Keratinocyte (primary cell): ENCODE results near the gene ZMIZ1. TPM values are rescaled to one million over a fixed set of nuclear protein-coding genes. Genes with fewer than 3 reads are reported as not detected.

Source experiments
- DNase-seq: peaks from one replicate; pipeline ENCODE4 v3.0.0-alpha.2; 2011; ENCODE audit warnings: low read depth, missing footprints, low spot score
- FAIRE-seq: peaks from 2 replicates; lab custom pipeline; 2011; peaks lifted over from hg19 to GRCh38; lab: Jason Lieb, UNC
- H2AFZ ChIP-seq: 2 replicates; pipeline ENCODE4 v1.6.0; 2012; ENCODE audit warnings: low read length, control low read depth, inconsistent platforms; ENCODE audit not compliant: control insufficient read depth
- H3K27ac ChIP-seq: 2 replicates; pipeline ENCODE4 v1.5.1; 2011; ENCODE audit warnings: low read length; ENCODE audit not compliant: control insufficient read depth, insufficient read depth
- H3K27me3 ChIP-seq: 3 replicates; pipeline ENCODE4 v1.6.0; 2011; ENCODE audit warnings: low read length; ENCODE audit not compliant: control insufficient read depth, insufficient read depth; ENCODE audit errors: extremely low read depth
- H3K36me3 ChIP-seq, 2 experiments: 2 replicates in 1 of 2; 3 replicates in 1 of 2; pipeline ENCODE4 v1.5.1; 2011; ENCODE audit warnings: low read length in 2 of 2, mild to moderate bottlenecking in 1 of 2; ENCODE audit not compliant: control insufficient read depth in 2 of 2, insufficient read depth in 2 of 2; ENCODE audit errors: extremely low read depth in 1 of 2
- H3K4me1 ChIP-seq: 3 replicates; pipeline ENCODE4 v1.5.1; 2011; ENCODE audit warnings: low read length; ENCODE audit not compliant: control insufficient read depth, insufficient read depth; ENCODE audit errors: extremely low read depth
- H3K4me2 ChIP-seq: 3 replicates; pipeline ENCODE4 v1.6.0; 2011; ENCODE audit warnings: low read depth, low read length; ENCODE audit not compliant: control insufficient read depth, insufficient read depth; ENCODE audit errors: extremely low read depth
- H3K4me3 ChIP-seq, 3 experiments: fragments of 200-600 bp in 1 of 3; sonication (generic) in 1 of 3; 2 replicates in 2 of 3; 3 replicates in 1 of 3; pipeline ENCODE4 v1.5.1; 2011 to 2016; ENCODE audit warnings: low read length in 3 of 3, mild to moderate bottlenecking in 3 of 3, control low read depth in 2 of 3, inconsistent platforms in 1 of 3, low read depth in 1 of 3, mixed read lengths in 1 of 3, mixed run types in 1 of 3, moderate library complexity in 1 of 3; ENCODE audit not compliant: control insufficient read depth in 2 of 3, insufficient read depth in 2 of 3; ENCODE audit errors: extremely low read depth in 1 of 3
- H3K79me2 ChIP-seq: 2 replicates; pipeline ENCODE4 v1.6.0; 2012; ENCODE audit warnings: low read length; ENCODE audit not compliant: control insufficient read depth, insufficient read depth
- H3K9ac ChIP-seq: 3 replicates; pipeline ENCODE4 v1.6.0; 2011; ENCODE audit warnings: low read length; ENCODE audit not compliant: control insufficient read depth, insufficient read depth; ENCODE audit errors: extremely low read depth
- H3K9me1 ChIP-seq: 3 replicates; pipeline ENCODE4 v1.6.0; 2011; ENCODE audit warnings: low read length; ENCODE audit not compliant: control insufficient read depth, insufficient read depth; ENCODE audit errors: extremely low read depth
- H3K9me3 ChIP-seq: 2 replicates; pipeline ENCODE4 v1.5.1; 2012; ENCODE audit warnings: low read depth, low read length; ENCODE audit not compliant: control insufficient read depth
- H4K20me1 ChIP-seq: 3 replicates; pipeline ENCODE4 v1.6.0; 2011; ENCODE audit warnings: low read length; ENCODE audit not compliant: control insufficient read depth, insufficient read depth; ENCODE audit errors: extremely low read depth
- EZH2 ChIP-seq: IDR thresholded peaks from one replicate; pipeline ENCODE4 v1.6.1; 2012; ENCODE audit warnings: inconsistent platforms, mild to moderate bottlenecking, low read length, moderate library complexity
- dilution Hi-C: fragments of 300-500 bp; cut with MboI; formaldehyde crosslinking; loops from one replicate; pipeline ENCODE4 v1.7.0; 2020; ENCODE audit warnings: low sequenced_read_pairs; ENCODE audit not compliant: extremely low pct_ligation_motif_present
- polyA plus RNA-seq, 5 experiments: library from polyadenylated mRNA; depleted of rRNA in 3 of 5; stranded (reverse) in 3 of 5; stranded (forward) in 1 of 5; unstranded in 1 of 5; fragments of >200 nt; gene quantifications; 1 replicate in 1 of 5; 2 replicates in 3 of 5; 3 replicates in 1 of 5; pipeline versions ENCODE4 v1.2.1 to v1.2.3, GENCODE V29; 2011 to 2012; ENCODE audit warnings: missing spikeins in 2 of 5, low read depth in 1 of 5, low replicate concordance in 1 of 5
- TF ChIP-seq, protein P1 (sequence below), 3 experiments: IDR thresholded peaks in 1 of 3; conservative IDR thresholded peaks in 1 of 3; optimal IDR thresholded peaks in 1 of 3; 2 replicates in 2 of 3; 3 replicates in 1 of 3; pipeline versions ENCODE3 to v1.5.1; 2011; ENCODE audit warnings: low read length in 3 of 3, mild to moderate bottlenecking in 3 of 3, moderate library complexity in 2 of 3, control low read depth in 1 of 3, inconsistent platforms in 1 of 3; ENCODE audit not compliant: insufficient read depth in 2 of 3; ENCODE audit errors: extremely low read depth in 1 of 3

The ZMIZ1 gene
- polyA plus RNA-seq, 1 donor (not counting 4 experiments of a cell fraction or from before 2014, with no cell fraction given), result 1.8 TPM

DNA sequence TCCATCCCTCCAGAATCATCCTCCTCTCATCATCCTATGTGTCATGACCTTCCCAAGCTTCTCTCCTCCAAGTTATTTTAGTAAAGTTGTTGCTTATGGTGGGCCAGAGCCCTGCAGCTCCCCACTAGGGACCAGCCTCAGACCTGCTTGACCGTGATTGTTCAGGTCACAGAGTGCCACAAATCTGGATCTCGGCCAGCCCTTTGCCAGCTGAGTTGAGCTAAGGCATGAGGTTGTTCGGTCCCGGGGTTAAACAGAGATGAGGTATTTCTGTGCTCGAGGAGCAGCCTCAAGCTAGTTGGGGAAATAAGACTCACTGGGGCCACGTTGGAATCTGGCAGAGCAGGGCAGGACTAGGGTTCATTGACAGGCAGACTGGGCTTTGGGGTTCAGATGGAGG is 212.2 kb downstream of the ZMIZ1 start:
- Histone ChIP-seq H2AFZ (no peak overlapping the region), H3K9ac (no peak overlapping the region), H3K4me3 (no peak overlapping the region), H3K27ac (no peak overlapping the region), H3K4me2 (no peak overlapping the region), H3K79me2 (no peaks in the 10 kb centered on the region), H3K9me1 (no peaks in the 10 kb centered on the region), H3K9me3 (no peaks in the 10 kb centered on the region), H4K20me1 (peaks cover under 1% of the 10 kb centered on the region), H3K4me1 (peaks cover 1% of the 10 kb centered on the region), H3K36me3 (peaks cover 0 to 10% of the 10 kb centered on the region in 2 experiments), H3K27me3 (no peaks in the 10 kb centered on the region)
- TF ChIP-seq, protein P1, sequence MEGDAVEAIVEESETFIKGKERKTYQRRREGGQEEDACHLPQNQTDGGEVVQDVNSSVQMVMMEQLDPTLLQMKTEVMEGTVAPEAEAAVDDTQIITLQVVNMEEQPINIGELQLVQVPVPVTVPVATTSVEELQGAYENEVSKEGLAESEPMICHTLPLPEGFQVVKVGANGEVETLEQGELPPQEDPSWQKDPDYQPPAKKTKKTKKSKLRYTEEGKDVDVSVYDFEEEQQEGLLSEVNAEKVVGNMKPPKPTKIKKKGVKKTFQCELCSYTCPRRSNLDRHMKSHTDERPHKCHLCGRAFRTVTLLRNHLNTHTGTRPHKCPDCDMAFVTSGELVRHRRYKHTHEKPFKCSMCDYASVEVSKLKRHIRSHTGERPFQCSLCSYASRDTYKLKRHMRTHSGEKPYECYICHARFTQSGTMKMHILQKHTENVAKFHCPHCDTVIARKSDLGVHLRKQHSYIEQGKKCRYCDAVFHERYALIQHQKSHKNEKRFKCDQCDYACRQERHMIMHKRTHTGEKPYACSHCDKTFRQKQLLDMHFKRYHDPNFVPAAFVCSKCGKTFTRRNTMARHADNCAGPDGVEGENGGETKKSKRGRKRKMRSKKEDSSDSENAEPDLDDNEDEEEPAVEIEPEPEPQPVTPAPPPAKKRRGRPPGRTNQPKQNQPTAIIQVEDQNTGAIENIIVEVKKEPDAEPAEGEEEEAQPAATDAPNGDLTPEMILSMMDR (optimal IDR thresholded peaks at IDR 0.05 in 1 of 3, IDR thresholded peaks at IDR 0.05 in 1 of 3, conservative IDR thresholded peaks at IDR 0.05 in 1 of 3; ENCODE audit: extremely low read depth in 1 of 3, insufficient read depth in 2 of 3, low read length in 3 of 3), result no peak
- no peak for TF ChIP-seq EZH2
- no peak for FAIRE-seq
- dilution Hi-C loops, result no loop called here
- no peak for DNase-seq

DNA sequence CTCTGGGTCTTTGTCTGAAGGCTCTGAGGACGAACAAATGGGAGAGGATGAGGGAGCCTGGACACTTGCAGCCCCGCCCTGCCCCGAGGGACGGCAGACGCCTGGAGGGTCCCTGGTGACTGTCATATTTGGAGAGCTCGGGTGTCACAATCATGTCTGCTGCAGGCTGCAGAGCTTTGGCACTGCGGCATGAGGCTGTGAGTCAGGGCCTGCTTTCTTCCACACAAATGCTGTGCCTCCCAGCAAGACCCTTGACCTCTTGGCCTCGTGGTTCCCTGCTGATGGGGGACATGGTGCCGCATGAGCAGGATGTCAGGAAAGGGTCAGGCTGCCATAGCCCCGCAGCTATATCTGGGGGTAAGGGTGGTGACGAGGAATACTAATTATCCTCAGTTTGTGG is 213.6 kb downstream of the ZMIZ1 start:
- H4K20me1 ChIP-seq, result peaks cover 4% of the 10 kb centered on the region
- peaks cover 0 to 11% of the 10 kb centered on the region in 2 experiments for H3K36me3 ChIP-seq
- H3K9me1 ChIP-seq, result no peaks in the 10 kb centered on the region
- H3K4me2 ChIP-seq, result no peak overlapping the region
- dilution Hi-C loops, result no loop called here
- H3K27me3 ChIP-seq, result no peaks in the 10 kb centered on the region
- no peaks in the 10 kb centered on the region for H3K79me2 ChIP-seq
- H3K27ac ChIP-seq, result no peak overlapping the region
- DNase-seq (no peak), FAIRE-seq (no peak)
- H3K4me3 ChIP-seq, result no peak overlapping the region
- H3K9me3 ChIP-seq, result no peaks in the 10 kb centered on the region
- TF ChIP-seq EZH2, result no peak
- TF ChIP-seq, protein P1 (optimal IDR thresholded peaks at IDR 0.05 in 1 of 3, IDR thresholded peaks at IDR 0.05 in 1 of 3, conservative IDR thresholded peaks at IDR 0.05 in 1 of 3; ENCODE audit: extremely low read depth in 1 of 3, insufficient read depth in 2 of 3, low read length in 3 of 3), result no peak
- no peak overlapping the region for H2AFZ ChIP-seq
- peaks cover 12% of the 10 kb centered on the region for H3K4me1 ChIP-seq
- H3K9ac ChIP-seq, result no peak overlapping the region
